NCI-H82 treated with DMSO at 0.1 percent for 48 hours (cell line): Measurements from ENCODE around the gene KRT82.

Experiments used
- DNase-seq: peaks from one replicate; lab custom pipeline; 2025; ENCODE audit not compliant: unreplicated experiment; lab: John Stamatoyannopoulos, UW

KRT82 gene

GRCh38 chr12:52436000-52436827, 30.1 kb upstream of the KRT82 start:
- no peak for DNase-seq

GRCh38 chr12:52435659-52435999, 29.5 kb upstream of the KRT82 start:
- DNase-seq, result no peak

- no peak for DNase-seq
Observed at GRCh38 chr12:52434760-52435530, 28.8 kb upstream of the KRT82 start.

- DNase-seq, result no peak
Observed at GRCh38 chr12:52434081-52434733, 28.1 kb upstream of the KRT82 start, which contains the start of gene KRT75. Gene KRT75 (minus strand): TSS chr12:52434371. CDS start chr12:52434304, 67 bp downstream.

- no peak for DNase-seq
Observed at GRCh38 chr12:52433501-52434080, 27.5 kb upstream of the KRT82 start.

- no peak for DNase-seq
Observed at GRCh38 chr12:52432559-52433207, 26.5 kb upstream of the KRT82 start.

GRCh38 chr12:52428121-52428520, 22.0 kb upstream of the KRT82 start:
- DNase-seq, result no peak

GRCh38 chr12:52427083-52427482, 20.9 kb upstream of the KRT82 start:
- DNase-seq, result no peak

- DNase-seq, result no peak
Observed at GRCh38 chr12:52426034-52426433, 19.9 kb upstream of the KRT82 start.

- DNase-seq, result no peak
Observed at GRCh38 chr12:52425466-52425865, 19.3 kb upstream of the KRT82 start.

GRCh38 chr12:52423661-52424500, 17.7 kb upstream of the KRT82 start:
- no peak for DNase-seq

GRCh38 chr12:52423035-52423434, 16.9 kb upstream of the KRT82 start:
- DNase-seq, result no peak

GRCh38 chr12:52419656-52420055, 13.5 kb upstream of the KRT82 start:
- no peak for DNase-seq

- DNase-seq, result no peak
Observed at GRCh38 chr12:52418576-52419110, 12.5 kb upstream of the KRT82 start.

- no peak for DNase-seq
Observed at GRCh38 chr12:52417740-52418139, 11.6 kb upstream of the KRT82 start.

GRCh38 chr12:52416795-52417194, 10.7 kb upstream of the KRT82 start:
- no peak for DNase-seq

GRCh38 chr12:52415870-52416750, 10.0 kb upstream of the KRT82 start:
- no peak for DNase-seq

GRCh38 chr12:52414936-52415335, 8.8 kb upstream of the KRT82 start:
- DNase-seq, result no peak
